ENCODE results near the gene LYSMD2.

Gene LYSMD2

GRCh38 chr15:51781506-51781905 is 44.1 kb upstream of the LYSMD2 start:
- Histone ChIP-seq H3K4me2 (ENCODE audit: insufficient read depth, low read length) (no peak overlapping the region), H3K79me2 (ENCODE audit: insufficient read depth, low read length) (no peaks in the 10 kb centered on the region), H3K9me3 (ENCODE audit: insufficient read depth, low read length, severe bottlenecking) (no peaks in the 10 kb centered on the region), H3K4me1 (ENCODE audit: insufficient read depth, low read length) (no peaks in the 10 kb centered on the region), H3K9ac (ENCODE audit: low read depth, low read length) (no peak overlapping the region), H3K27ac (ENCODE audit: low read length) (no peak overlapping the region), H3K4me3 (ENCODE audit: low read depth in 1 of 2, low read length in 2 of 2) (no peak overlapping the region), H4K20me1 (ENCODE audit: insufficient read depth, low read length) (no peaks in the 10 kb centered on the region), H3K27me3 (ENCODE audit: insufficient read depth, low read length, poor library complexity) (no peaks in the 10 kb centered on the region), H2AFZ (ENCODE audit: low read depth, low read length) (no peak overlapping the region), H3K36me3 (ENCODE audit: insufficient read depth, low read length) (peaks cover 18% of the 10 kb centered on the region)
- DNase-seq (no peak), ATAC-seq (ENCODE audit: insufficient read depth, low read depth) (no peak)
- TF ChIP-seq CTCF (IDR thresholded peaks at IDR 0.05; ENCODE audit: borderline replicate concordance, extremely low read depth, low read length, poor library complexity, severe bottlenecking) = no peak
- TF ChIP-seq EZH2 (IDR thresholded peaks at IDR 0.05; ENCODE audit: borderline replicate concordance, low read depth, low read length, severe bottlenecking) = no peak

- H3K9ac ChIP-seq (ENCODE audit: low read depth, low read length) = no peak overlapping the region
- no peak overlapping the region for H3K27ac ChIP-seq (ENCODE audit: low read length)
- DNase-seq (no peak), ATAC-seq (ENCODE audit: insufficient read depth, low read depth) (no peak)
- no peak overlapping the region for H2AFZ ChIP-seq (ENCODE audit: low read depth, low read length)
- no peaks in the 10 kb centered on the region for H3K4me1 ChIP-seq (ENCODE audit: insufficient read depth, low read length)
- H3K36me3 ChIP-seq (ENCODE audit: insufficient read depth, low read length) = peaks cover 18% of the 10 kb centered on the region
- no peaks in the 10 kb centered on the region for H3K79me2 ChIP-seq (ENCODE audit: insufficient read depth, low read length)
- no peak overlapping the region for H3K4me3 ChIP-seq (ENCODE audit: low read depth in 1 of 2, low read length in 2 of 2)
- no peaks in the 10 kb centered on the region for H3K9me3 ChIP-seq (ENCODE audit: insufficient read depth, low read length, severe bottlenecking)
- H3K4me2 ChIP-seq (ENCODE audit: insufficient read depth, low read length) = no peak overlapping the region
- H3K27me3 ChIP-seq (ENCODE audit: insufficient read depth, low read length, poor library complexity) = no peaks in the 10 kb centered on the region
- H4K20me1 ChIP-seq (ENCODE audit: insufficient read depth, low read length) = no peaks in the 10 kb centered on the region
- TF ChIP-seq EZH2 (IDR thresholded peaks at IDR 0.05; ENCODE audit: borderline replicate concordance, low read depth, low read length, severe bottlenecking) (no peak), CTCF (IDR thresholded peaks at IDR 0.05; ENCODE audit: borderline replicate concordance, extremely low read depth, low read length, poor library complexity, severe bottlenecking) (no peak)
These were observed 43.2 kb upstream of the LYSMD2 start for GRCh38 chr15:51780636-51781035.

- no peak overlapping the region for H2AFZ ChIP-seq (ENCODE audit: low read depth, low read length)
These were observed 39.6 kb upstream of the LYSMD2 start for GRCh38 chr15:51776952-51777569.

More at GRCh38 chr15:51776952-51777569, 39.6 kb upstream of the LYSMD2 start:
- DNase-seq (peak; percentile 68), ATAC-seq (ENCODE audit: insufficient read depth, low read depth) (peak; percentile 96)
- TF ChIP-seq EZH2 (IDR thresholded peaks at IDR 0.05; ENCODE audit: borderline replicate concordance, low read depth, low read length, severe bottlenecking) (no peak), CTCF (IDR thresholded peaks at IDR 0.05; ENCODE audit: borderline replicate concordance, extremely low read depth, low read length, poor library complexity, severe bottlenecking) (peak; percentile 78)
- Histone ChIP-seq H3K27me3 (ENCODE audit: insufficient read depth, low read length, poor library complexity) (no peaks in the 10 kb centered on the region), H3K36me3 (ENCODE audit: insufficient read depth, low read length) (peaks cover 15% of the 10 kb centered on the region), H4K20me1 (ENCODE audit: insufficient read depth, low read length) (no peaks in the 10 kb centered on the region), H3K79me2 (ENCODE audit: insufficient read depth, low read length) (no peaks in the 10 kb centered on the region), H3K4me2 (ENCODE audit: insufficient read depth, low read length) (no peak overlapping the region), H3K4me1 (ENCODE audit: insufficient read depth, low read length) (no peaks in the 10 kb centered on the region), H3K4me3 (ENCODE audit: low read depth in 1 of 2, low read length in 2 of 2) (no peak overlapping the region), H3K9ac (ENCODE audit: low read depth, low read length) (no peak overlapping the region), H3K9me3 (ENCODE audit: insufficient read depth, low read length, severe bottlenecking) (no peaks in the 10 kb centered on the region), H3K27ac (ENCODE audit: low read length) (no peak overlapping the region)
